Smooth muscle cell (in vitro differentiated cells): ENCODE results near the gene CERCAM. TPM values are rescaled to one million over a fixed set of nuclear protein-coding genes. Genes with fewer than 3 reads are reported as not detected.

Experiments
- DNase-seq: peaks from one replicate; lab custom pipeline; 2025; ENCODE audit not compliant: unreplicated experiment; lab: John Stamatoyannopoulos, UW
- H2AFZ ChIP-seq: fragments of 200-600 bp; sonication (generic); 2 replicates; pipeline ENCODE4 v1.6.0; 2016; ENCODE audit warnings: antibody characterized with exemption, low read depth, mild to moderate bottlenecking
- H3F3A ChIP-seq: fragments of 200-600 bp; sonication (generic); 2 replicates; pipeline ENCODE4 v1.6.0; 2017; ENCODE audit warnings: antibody characterized with exemption, low read depth
- H3K27ac ChIP-seq: fragments of 200-600 bp; sonication (generic); 2 replicates; pipeline ENCODE4 v1.5.1; 2016; ENCODE audit warnings: low read depth, mild to moderate bottlenecking
- H3K27me3 ChIP-seq: fragments of 200-600 bp; sonication (generic); 2 replicates; pipeline ENCODE4 v1.6.1; 2016; ENCODE audit warnings: low read depth, mild to moderate bottlenecking
- H3K36me3 ChIP-seq: fragments of 200-600 bp; sonication (generic); 2 replicates; pipeline ENCODE4 v1.5.1; 2016; ENCODE audit warnings: low read depth
- H3K4me1 ChIP-seq: fragments of 200-600 bp; sonication (generic); 2 replicates; pipeline ENCODE4 v1.5.1; 2016; ENCODE audit warnings: low read depth
- H3K4me2 ChIP-seq: fragments of 200-600 bp; sonication (generic); 2 replicates; pipeline ENCODE4 v1.6.0; 2016; ENCODE audit warnings: mild to moderate bottlenecking
- H3K4me3 ChIP-seq: fragments of 200-600 bp; sonication (generic); 2 replicates; pipeline ENCODE4 v1.5.1; 2016; ENCODE audit warnings: mild to moderate bottlenecking
- H3K79me2 ChIP-seq: fragments of 200-600 bp; sonication (generic); 2 replicates; pipeline ENCODE4 v1.6.0; 2016; ENCODE audit warnings: low read depth, mild to moderate bottlenecking
- H3K9ac ChIP-seq: fragments of 200-600 bp; sonication (generic); 2 replicates; pipeline ENCODE4 v1.6.0; 2016; ENCODE audit warnings: low read depth
- H3K9me3 ChIP-seq: fragments of 200-600 bp; sonication (generic); replicated peaks from 2 replicates; pipeline ENCODE4 v1.5.1; 2016; ENCODE audit warnings: low read depth
- H4K20me1 ChIP-seq: fragments of 200-600 bp; sonication (generic); 2 replicates; pipeline ENCODE4 v1.6.0; 2016; ENCODE audit warnings: low read depth
- WGBS: methylation state at CpG from one replicate; pipeline ENCODE4 v1.1.7; 2016; ENCODE audit warnings: low lambda C conversion rate; 5-methylcytosine and 5-hydroxymethylcytosine counted together
- polyA plus RNA-seq: library from polyadenylated mRNA; unstranded; fragments of >200 nt; fragmentation: Nextera tagmentation; extraction: Ambion mirVana; gene quantifications from 2 replicates; pipeline ENCODE4 v1.2.1, GENCODE V29; 2016
- total RNA-seq: library from RNA; depleted of rRNA; stranded (reverse); fragments of >200 nt; gene quantifications from 2 replicates; pipeline ENCODE4 v1.2.3, GENCODE V29; 2014
- TF ChIP-seq, protein P1 (sequence below): fragments of 200-600 bp; sonication (generic); IDR thresholded peaks from 2 replicates; pipeline ENCODE4 v1.5.1; 2017; ENCODE audit warnings: borderline replicate concordance, mild to moderate bottlenecking, antibody characterized with exemption; ENCODE audit not compliant: insufficient read depth, poor library complexity, severe bottlenecking

Gene CERCAM
- total and polyA plus RNA-seq, 2 experiments from 2014 or later, result 129 to 357 TPM

DNA sequence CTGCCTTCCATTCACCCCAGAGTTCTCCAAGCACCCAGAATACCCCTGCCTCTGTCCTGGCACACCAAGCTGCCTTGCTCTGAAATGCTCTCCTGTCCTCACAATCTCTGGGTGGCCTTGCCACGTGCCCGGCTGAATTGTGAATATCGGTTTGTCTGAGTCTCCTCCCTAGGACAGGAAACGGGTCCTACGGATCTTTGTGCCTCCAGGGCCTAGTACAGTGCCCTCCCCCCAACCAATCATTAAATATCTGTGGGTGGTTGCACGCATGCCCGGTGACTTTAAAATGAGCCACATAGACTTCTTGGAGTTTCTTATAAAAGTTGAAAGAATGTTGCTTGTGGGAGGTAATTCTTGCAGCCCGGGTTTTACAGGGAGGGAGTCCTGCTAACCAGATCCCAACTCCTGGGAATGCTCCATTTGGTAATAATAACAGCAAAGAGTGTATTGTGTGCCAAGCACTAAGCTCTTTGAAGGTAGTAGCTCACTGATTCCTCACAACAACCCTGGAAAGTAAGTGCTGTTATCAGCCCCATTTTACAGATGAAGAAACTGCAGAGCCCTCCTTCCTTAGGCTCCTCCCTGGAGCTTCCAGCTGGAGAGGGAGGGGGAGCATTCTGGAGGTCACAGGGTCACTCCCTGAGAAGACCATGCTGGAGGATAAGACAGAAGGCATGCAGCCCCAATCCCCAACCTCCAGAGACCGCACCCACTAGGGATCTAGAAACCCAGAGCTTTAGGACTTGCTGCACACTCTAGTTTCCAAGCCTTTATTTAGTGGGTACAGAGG lies 26.1 kb upstream of the CERCAM start:
- WGBS, result 20% methylated on average over 9 of the region's 9 CpGs

DNA sequence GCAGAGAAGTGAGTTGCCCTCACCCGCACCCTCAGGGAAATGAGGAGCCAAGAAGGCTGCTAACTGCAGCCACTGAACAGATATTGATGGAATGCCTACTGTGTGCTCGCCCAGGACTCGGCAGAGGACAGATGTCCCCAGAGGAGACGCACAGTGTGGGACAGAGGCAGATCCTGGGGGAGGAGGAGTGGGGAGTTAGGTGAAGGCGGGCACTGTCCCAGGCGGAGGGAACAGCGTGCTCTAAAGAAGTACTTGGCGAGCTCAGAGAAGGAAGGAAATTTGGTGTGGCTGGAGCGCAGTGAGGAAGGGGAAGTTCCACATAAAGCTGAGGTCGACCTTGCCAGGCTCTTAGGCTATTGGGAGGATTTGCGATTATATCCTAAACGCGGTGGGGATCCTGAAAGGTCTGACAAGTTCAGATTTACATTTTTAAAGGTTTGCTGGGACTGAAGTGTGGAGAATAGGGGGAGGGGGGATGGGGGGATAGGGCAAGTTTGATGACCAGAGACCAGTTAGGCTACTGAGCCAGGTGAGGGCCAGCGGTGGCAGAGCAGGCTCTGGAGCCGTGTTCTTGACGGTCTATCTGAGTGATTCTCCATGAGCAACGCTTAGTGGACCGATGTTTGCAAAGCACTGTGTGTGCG lies 23.6 kb upstream of the CERCAM start:
- Histone ChIP-seq H3K79me2 (no peaks in the 10 kb centered on the region), H3K9me3 (no peaks in the 10 kb centered on the region), H3K4me3 (no peak overlapping the region), H3K9ac (no peak overlapping the region), H3K36me3 (no peaks in the 10 kb centered on the region), H3K4me2 (no peak overlapping the region), H3K4me1 (peaks cover 15% of the 10 kb centered on the region), H3K27me3 (peaks cover 78% of the 10 kb centered on the region), H3K27ac (no peak overlapping the region), H2AFZ (no peak overlapping the region), H4K20me1 (peaks cover 23% of the 10 kb centered on the region), H3F3A (no peaks in the 10 kb centered on the region)
- 12% methylated on average over 19 of the region's 19 CpGs for WGBS
- no peak for DNase-seq
- TF ChIP-seq, protein P1, sequence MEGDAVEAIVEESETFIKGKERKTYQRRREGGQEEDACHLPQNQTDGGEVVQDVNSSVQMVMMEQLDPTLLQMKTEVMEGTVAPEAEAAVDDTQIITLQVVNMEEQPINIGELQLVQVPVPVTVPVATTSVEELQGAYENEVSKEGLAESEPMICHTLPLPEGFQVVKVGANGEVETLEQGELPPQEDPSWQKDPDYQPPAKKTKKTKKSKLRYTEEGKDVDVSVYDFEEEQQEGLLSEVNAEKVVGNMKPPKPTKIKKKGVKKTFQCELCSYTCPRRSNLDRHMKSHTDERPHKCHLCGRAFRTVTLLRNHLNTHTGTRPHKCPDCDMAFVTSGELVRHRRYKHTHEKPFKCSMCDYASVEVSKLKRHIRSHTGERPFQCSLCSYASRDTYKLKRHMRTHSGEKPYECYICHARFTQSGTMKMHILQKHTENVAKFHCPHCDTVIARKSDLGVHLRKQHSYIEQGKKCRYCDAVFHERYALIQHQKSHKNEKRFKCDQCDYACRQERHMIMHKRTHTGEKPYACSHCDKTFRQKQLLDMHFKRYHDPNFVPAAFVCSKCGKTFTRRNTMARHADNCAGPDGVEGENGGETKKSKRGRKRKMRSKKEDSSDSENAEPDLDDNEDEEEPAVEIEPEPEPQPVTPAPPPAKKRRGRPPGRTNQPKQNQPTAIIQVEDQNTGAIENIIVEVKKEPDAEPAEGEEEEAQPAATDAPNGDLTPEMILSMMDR, result no peak

More for the DNA sequence above, 26.1 kb upstream of the CERCAM start:
- Histone ChIP-seq H3F3A (no peaks in the 10 kb centered on the region), H3K36me3 (no peaks in the 10 kb centered on the region), H3K27me3 (peaks cover 93% of the 10 kb centered on the region), H2AFZ (no peak overlapping the region), H3K4me3 (no peak overlapping the region), H4K20me1 (peaks cover 48% of the 10 kb centered on the region), H3K9me3 (no peaks in the 10 kb centered on the region), H3K79me2 (no peaks in the 10 kb centered on the region), H3K9ac (no peak overlapping the region), H3K4me1 (peaks cover 19% of the 10 kb centered on the region), H3K4me2 (no peak overlapping the region), H3K27ac (no peak overlapping the region)
- DNase-seq, result no peak
- TF ChIP-seq, protein P1, result no peak

DNA sequence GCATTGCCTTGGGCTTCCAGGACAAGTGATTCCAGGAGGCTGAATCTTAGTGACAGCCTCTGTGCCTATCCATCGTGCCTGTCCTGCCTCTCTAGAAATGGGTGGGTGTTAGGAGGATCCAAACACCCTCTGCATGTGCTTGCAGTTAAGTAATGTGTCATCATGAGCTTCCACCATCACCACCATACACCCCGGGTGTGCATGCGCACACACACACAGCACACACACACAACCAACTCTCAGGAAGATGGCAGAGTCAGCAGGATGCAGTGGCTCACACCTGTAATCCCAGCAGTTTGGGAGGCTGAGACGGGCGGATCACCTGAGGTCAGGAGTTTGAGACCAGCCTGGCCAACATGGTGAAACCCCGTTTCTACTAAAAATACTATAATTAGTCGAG lies 22.8 kb upstream of the CERCAM start:
- peaks cover 70% of the 10 kb centered on the region for H3K27me3 ChIP-seq
- H3K4me3 ChIP-seq, result no peak overlapping the region
- H2AFZ ChIP-seq, result no peak overlapping the region
- TF ChIP-seq, protein P1, result no peak
- no peaks in the 10 kb centered on the region for H3K79me2 ChIP-seq
- no peak overlapping the region for H3K4me2 ChIP-seq
- no peaks in the 10 kb centered on the region for H3K9me3 ChIP-seq
- peaks cover 15% of the 10 kb centered on the region for H4K20me1 ChIP-seq
- H3K36me3 ChIP-seq, result no peaks in the 10 kb centered on the region
- no peak for DNase-seq
- 83% methylated on average over 7 of the region's 7 CpGs for WGBS
- H3K27ac ChIP-seq, result no peak overlapping the region
- H3F3A ChIP-seq, result no peaks in the 10 kb centered on the region
- H3K9ac ChIP-seq, result no peak overlapping the region
- peaks cover 7% of the 10 kb centered on the region for H3K4me1 ChIP-seq

DNA sequence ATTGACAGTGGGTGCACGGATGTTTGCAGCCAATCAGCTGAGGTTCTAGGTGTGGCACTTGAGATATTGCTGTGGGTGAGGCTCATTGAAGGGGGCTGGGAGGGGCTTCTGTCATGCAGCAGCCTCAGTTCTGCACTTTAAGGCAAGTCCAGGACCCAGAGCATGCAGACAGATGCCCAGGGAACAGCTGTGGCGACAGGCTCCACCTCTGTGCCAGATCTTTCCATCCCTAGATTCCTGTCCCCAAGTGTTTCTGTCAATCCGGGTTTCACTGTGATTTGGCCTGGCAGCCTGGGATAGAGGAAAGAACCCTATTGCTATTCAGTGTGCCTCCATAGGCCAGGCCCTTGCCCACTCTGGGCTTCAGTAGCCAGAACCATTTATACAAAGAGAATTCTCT lies 20.8 kb upstream of the CERCAM start:
- Histone ChIP-seq H2AFZ (no peak overlapping the region), H3K27ac (no peak overlapping the region), H3K36me3 (no peaks in the 10 kb centered on the region), H4K20me1 (no peaks in the 10 kb centered on the region), H3K27me3 (peaks cover 50% of the 10 kb centered on the region), H3K9ac (no peak overlapping the region), H3K79me2 (no peaks in the 10 kb centered on the region), H3F3A (no peaks in the 10 kb centered on the region), H3K9me3 (no peaks in the 10 kb centered on the region), H3K4me1 (no peaks in the 10 kb centered on the region), H3K4me2 (no peak overlapping the region), H3K4me3 (no peak overlapping the region)
- TF ChIP-seq, protein P1, result no peak
- DNase-seq, result no peak
- WGBS, result 87% methylated on average over 3 of the region's 3 CpGs
